CD8-positive, alpha-beta memory T cell (primary cell): ENCODE measurements around the gene PSMD4. TPM values are rescaled to one million over a fixed set of nuclear protein-coding genes. Genes with fewer than 3 reads are reported as not detected.

Experiments
- CTCF ChIA-PET: fragments of 350-600 bp; sonication (Branson Sonifier 250); formaldehyde crosslinking; loops from one replicate; lab custom pipeline; 2021; ENCODE audit warnings: antibody characterized with exemption; lab: Charles Lee
- POLR2A ChIA-PET: fragments of 350-600 bp; sonication (Branson Sonifier 250); formaldehyde crosslinking; loops from one replicate; lab custom pipeline; 2021; ENCODE audit warnings: antibody characterized with exemption; lab: Charles Lee
- DNase-seq, 5 donors: peaks; one replicate each; pipeline versions ENCODE4 v3.0.0 to v3.0.0-alpha.2; 2020 to 2022; ENCODE audit warnings: mixed read lengths in 1 of 5
- H3K27ac ChIP-seq: one replicate; pipeline ENCODE4 v1.7.0; 2013; ENCODE audit warnings: low read depth, mild to moderate bottlenecking, low read length, moderate library complexity
- H3K27me3 ChIP-seq: 2 replicates; pipeline ENCODE4 v1.7.0; 2013; ENCODE audit warnings: low read length, mild to moderate bottlenecking; ENCODE audit not compliant: insufficient read depth, poor library complexity, severe bottlenecking
- H3K36me3 ChIP-seq: 2 replicates; pipeline ENCODE4 v1.7.0; 2013; ENCODE audit warnings: mild to moderate bottlenecking, low read length, moderate library complexity; ENCODE audit not compliant: insufficient read depth
- H3K4me1 ChIP-seq: 2 replicates; pipeline ENCODE4 v1.7.0; 2013; ENCODE audit warnings: mild to moderate bottlenecking, low read length, moderate library complexity; ENCODE audit not compliant: insufficient read depth
- H3K4me3 ChIP-seq: 2 replicates; pipeline ENCODE4 v1.7.0; 2013; ENCODE audit warnings: mild to moderate bottlenecking, low read length
- H3K9me3 ChIP-seq: 2 replicates; pipeline ENCODE4 v1.7.0; 2013; ENCODE audit warnings: mild to moderate bottlenecking, low read length
- H3K27ac Mint-ChIP-seq, 8 donors: one replicate each; pipeline ENCODE4 v1.8.0; 2020 to 2021; ENCODE audit warnings: mixed read lengths in 8 of 8, mild to moderate bottlenecking in 6 of 8, inconsistent platforms in 3 of 8, moderate library complexity in 3 of 8
- H3K27me3 Mint-ChIP-seq, 2 donors: one replicate each; pipeline ENCODE4 v1.8.0; 2020 to 2021; ENCODE audit warnings: mixed read lengths in 2 of 2, mild to moderate bottlenecking in 1 of 2, moderate library complexity in 1 of 2
- H3K36me3 Mint-ChIP-seq, 3 donors: one replicate each; pipeline ENCODE4 v1.8.0; 2020 to 2021; ENCODE audit warnings: mixed read lengths in 3 of 3, inconsistent platforms in 1 of 3, mild to moderate bottlenecking in 1 of 3
- H3K4me1 Mint-ChIP-seq, 3 donors: one replicate each; pipeline ENCODE4 v1.8.0; 2020 to 2021; ENCODE audit warnings: mixed read lengths in 3 of 3, inconsistent platforms in 1 of 3, mild to moderate bottlenecking in 1 of 3
- H3K4me3 Mint-ChIP-seq, 7 donors: one replicate each; pipeline ENCODE4 v1.8.0; 2020 to 2021; ENCODE audit warnings: mixed read lengths in 7 of 7, mild to moderate bottlenecking in 6 of 7, moderate library complexity in 4 of 7, inconsistent platforms in 2 of 7
- H3K9me3 Mint-ChIP-seq, 5 donors: one replicate each; pipeline ENCODE4 v1.8.0; 2020 to 2022; ENCODE audit warnings: mixed read lengths in 5 of 5, mild to moderate bottlenecking in 3 of 5, moderate library complexity in 2 of 5, inconsistent platforms in 1 of 5
- polyA plus RNA-seq: library from polyadenylated mRNA; unstranded; fragments of 300-500 nt; fragmentation: Illumina TruSeq; gene quantifications from one replicate; pipeline ENCODE4 v1.2.3, GENCODE V29; 2021
- total RNA-seq, 2 experiments: library from RNA; stranded (reverse); gene quantifications; one replicate each; pipeline ENCODE4 v1.2.3, GENCODE V29; 2021

PSMD4 gene
- total and polyA plus RNA-seq, 3 experiments from 2014 or later = 239 to 256 (median 250) TPM

- Mint-ChIP-seq H3K9me3 (no peaks in the 10 kb centered on the region), H3K36me3 (peaks cover 0 to 86% (median 11%) of the 10 kb centered on the region in 3 donors), H3K4me3 (peak overlapping the region in 1 of 7 donors; percentile 29), H3K4me1 (peaks cover 43 to 61% (median 54%) of the 10 kb centered on the region in 3 donors), H3K27me3 (peaks cover 0 to 1% of the 10 kb centered on the region in 2 donors), H3K27ac (peak overlapping the region in 5 of 8 donors; percentile 21 to 50 (median 24))
- DNase-seq = no peak
- peaks cover 61% of the 10 kb centered on the region for H3K36me3 ChIP-seq
- H3K4me1 ChIP-seq = peaks cover 19% of the 10 kb centered on the region
- no peaks in the 10 kb centered on the region for H3K27me3 ChIP-seq
- H3K4me3 ChIP-seq = no peak overlapping the region
- H3K9me3 ChIP-seq = no peaks in the 10 kb centered on the region
- ChIA-PET CTCF (interaction anchor here (1.2 to 3.0 kb wide), 2 partner anchors 12 to 27 kb away, joined by 3 to 10 read pairs; no protein-coding TSS in a partner anchor), POLR2A (interaction anchor here (0.5 kb wide), 1 partner anchor 28 kb away, joined by 3 read pairs; no protein-coding TSS in a partner anchor)
- no peak overlapping the region for H3K27ac ChIP-seq
These were observed 59.0 kb downstream of the PSMD4 start for GRCh38 chr1:151313501-151313900.

GRCh38 chr1:151314137-151314875, 59.8 kb downstream of the PSMD4 start:
- DNase-seq = no peak
- H3K4me1 Mint-ChIP-seq = peaks cover 42 to 62% (median 54%) of the 10 kb centered on the region in 3 donors
- ChIA-PET POLR2A (interaction anchor here (0.5 to 0.6 kb wide), 2 partner anchors 29 to 104 kb away, joined by 3 to 4 read pairs; no protein-coding TSS in a partner anchor), CTCF (interaction anchor here (1.2 kb wide), 1 partner anchor 13 kb away, joined by 3 read pairs; no protein-coding TSS in a partner anchor)
- Histone ChIP-seq H3K27me3 (no peaks in the 10 kb centered on the region), H3K9me3 (no peaks in the 10 kb centered on the region), H3K27ac (no peak overlapping the region), H3K4me1 (peaks cover 19% of the 10 kb centered on the region), H3K4me3 (no peak overlapping the region), H3K36me3 (peaks cover 55% of the 10 kb centered on the region)
- H3K36me3 Mint-ChIP-seq = peaks cover 0 to 85% (median 11%) of the 10 kb centered on the region in 3 donors
- H3K27ac Mint-ChIP-seq = peak overlapping the region in 7 of 8 donors; percentile 5 to 49 (median 16)
- H3K27me3 Mint-ChIP-seq = peaks cover 0 to 1% of the 10 kb centered on the region in 2 donors
- no peak overlapping the region for H3K4me3 Mint-ChIP-seq
- no peaks in the 10 kb centered on the region for H3K9me3 Mint-ChIP-seq

GRCh38 chr1:151315565-151316235, 61.2 kb downstream of the PSMD4 start:
- H3K27ac ChIP-seq = no peak overlapping the region
- H3K4me1 ChIP-seq = peaks cover 19% of the 10 kb centered on the region
- DNase-seq = no peak
- H3K4me1 Mint-ChIP-seq = peaks cover 46 to 71% (median 56%) of the 10 kb centered on the region in 3 donors
- H3K36me3 Mint-ChIP-seq = peaks cover 0 to 85% (median 13%) of the 10 kb centered on the region in 3 donors
- H3K4me3 ChIP-seq = no peak overlapping the region
- H3K27me3 Mint-ChIP-seq = no peaks in the 10 kb centered on the region
- H3K27ac Mint-ChIP-seq = peak overlapping the region in 2 of 8 donors; percentile 47 to 58
- H3K36me3 ChIP-seq = peaks cover 49% of the 10 kb centered on the region
- H3K4me3 Mint-ChIP-seq = no peak overlapping the region
- no peaks in the 10 kb centered on the region for H3K27me3 ChIP-seq
- H3K9me3 ChIP-seq = no peaks in the 10 kb centered on the region
- H3K9me3 Mint-ChIP-seq = no peaks in the 10 kb centered on the region
- ChIA-PET CTCF (interaction anchor here (1.7 kb wide), 1 partner anchor 15 kb away, joined by 10 read pairs; no protein-coding TSS in a partner anchor), POLR2A (interaction anchor here (0.5 kb wide), 1 partner anchor 192 kb away, joined by 4 read pairs; no protein-coding TSS in a partner anchor)

Other genes with a start within 250 kb of the PSMD4 start
- gene MINDY1, start 247.8 kb upstream of the PSMD4 start, total RNA-seq = 1 to 10 TPM; 5.7 to 6.3 TPM
- 1.8 TPM for gene MINDY1, start 247.8 kb upstream of the PSMD4 start, polyA plus RNA-seq
- 10 to 100 TPM; 14.6 to 16.8 TPM for gene PRUNE1, start 246.3 kb upstream of the PSMD4 start, total RNA-seq
- 49.4 TPM for gene PRUNE1, start 246.3 kb upstream of the PSMD4 start, polyA plus RNA-seq
- gene BNIPL, start 218.1 kb upstream of the PSMD4 start, total RNA-seq = 1 to 10 TPM in 1 of 2 experiments, under 1 TPM in 1; 0.75 to 1.3 TPM
- 0.08 TPM for gene BNIPL, start 218.1 kb upstream of the PSMD4 start, polyA plus RNA-seq
- 1 to 10 TPM; 1.6 to 2.3 TPM for gene C1orf56, start 207.0 kb upstream of the PSMD4 start, total RNA-seq
- 2.7 TPM for gene C1orf56, start 207.0 kb upstream of the PSMD4 start, polyA plus RNA-seq
- 100 to 1,000 TPM; 201 to 213 TPM for gene CDC42SE1, start 195.1 kb upstream of the PSMD4 start, total RNA-seq
- gene CDC42SE1, start 195.1 kb upstream of the PSMD4 start, polyA plus RNA-seq = 104 TPM
- gene MLLT11, start 194.3 kb upstream of the PSMD4 start, total RNA-seq = 1 to 10 TPM; 3.3 to 3.9 TPM
- gene MLLT11, start 194.3 kb upstream of the PSMD4 start, polyA plus RNA-seq = 4.7 TPM
- 10 to 100 TPM; 19.2 to 19.4 TPM for gene GABPB2, start 184.0 kb upstream of the PSMD4 start, total RNA-seq
- gene GABPB2, start 184.0 kb upstream of the PSMD4 start, polyA plus RNA-seq = 16.0 TPM
- 1 to 10 TPM; 2.9 to 3.1 TPM for gene SEMA6C, start 108.1 kb upstream of the PSMD4 start, total RNA-seq
- gene SEMA6C, start 108.1 kb upstream of the PSMD4 start, polyA plus RNA-seq = 1.5 TPM
- gene TNFAIP8L2, start 98.1 kb upstream of the PSMD4 start, total RNA-seq = 10 to 100 TPM; 24.6 to 25.5 TPM
- gene TNFAIP8L2, start 98.1 kb upstream of the PSMD4 start, polyA plus RNA-seq = 22.6 TPM
- 1 to 10 TPM; 4.6 to 5.5 TPM for gene LYSMD1, start 88.8 kb upstream of the PSMD4 start, total RNA-seq
- 0.54 TPM for gene LYSMD1, start 88.8 kb upstream of the PSMD4 start, polyA plus RNA-seq
- 10 to 100 TPM; 86.3 to 90.9 TPM for gene SCNM1, start 88.6 kb upstream of the PSMD4 start, total RNA-seq
- gene SCNM1, start 88.6 kb upstream of the PSMD4 start, polyA plus RNA-seq = 58.4 TPM
- 1 to 10 TPM; 2.4 to 3.7 TPM for gene TMOD4, start 78.8 kb upstream of the PSMD4 start, total RNA-seq
- 1.0 TPM for gene TMOD4, start 78.8 kb upstream of the PSMD4 start, polyA plus RNA-seq
- 10 to 100 TPM; 84.4 to 85.4 TPM for gene VPS72, start 64.5 kb upstream of the PSMD4 start, total RNA-seq
- gene VPS72, start 64.5 kb upstream of the PSMD4 start, polyA plus RNA-seq = 68.3 TPM
- gene PIP5K1A, start 56.2 kb upstream of the PSMD4 start, total RNA-seq = 10 to 100 TPM; 76.7 to 77.0 TPM
- 13.0 TPM for gene PIP5K1A, start 56.2 kb upstream of the PSMD4 start, polyA plus RNA-seq
- gene ZNF687, start 27.6 kb downstream of the PSMD4 start, total RNA-seq = 10 to 100 TPM; 23.8 to 26.5 TPM
- 1.6 TPM for gene ZNF687, start 27.6 kb downstream of the PSMD4 start, polyA plus RNA-seq
- 10 to 100 TPM; 59.9 to 65.5 TPM for gene PI4KB, start 72.7 kb downstream of the PSMD4 start, total RNA-seq
- 67.5 TPM for gene PI4KB, start 72.7 kb downstream of the PSMD4 start, polyA plus RNA-seq
- 10 to 100 TPM; 77.2 to 77.4 TPM for gene RFX5, start 92.5 kb downstream of the PSMD4 start, total RNA-seq
- 38.0 TPM for gene RFX5, start 92.5 kb downstream of the PSMD4 start, polyA plus RNA-seq
- gene SELENBP1, start 118.0 kb downstream of the PSMD4 start, total RNA-seq = not detected
- not detected for gene SELENBP1, start 118.0 kb downstream of the PSMD4 start, polyA plus RNA-seq
- gene PSMB4, start 144.8 kb downstream of the PSMD4 start, total RNA-seq = 100 to 1,000 TPM; 479 to 492 TPM
- 60.1 TPM for gene PSMB4, start 144.8 kb downstream of the PSMD4 start, polyA plus RNA-seq
- 10 to 100 TPM; 60.1 to 65.3 TPM for gene POGZ, start 204.8 kb downstream of the PSMD4 start, total RNA-seq
- 11.3 TPM for gene POGZ, start 204.8 kb downstream of the PSMD4 start, polyA plus RNA-seq